GM11168 (cell line): ENCODE data around the gene VPS35.
"Not testable (repeated sequence)": the region's sequence is repeated elsewhere in the genome, so short reads cannot be mapped to it uniquely, and the experiment has no call there.

ENCODE experiments used
- in situ Hi-C: fragments of 300-500 bp; cut with MboI; formaldehyde crosslinking; loops from one replicate; pipeline ENCODE4 v1.12.0; 2022; ENCODE audit warnings: low sequenced_read_pairs; ENCODE audit not compliant: unreplicated experiment

Gene VPS35

DNA sequence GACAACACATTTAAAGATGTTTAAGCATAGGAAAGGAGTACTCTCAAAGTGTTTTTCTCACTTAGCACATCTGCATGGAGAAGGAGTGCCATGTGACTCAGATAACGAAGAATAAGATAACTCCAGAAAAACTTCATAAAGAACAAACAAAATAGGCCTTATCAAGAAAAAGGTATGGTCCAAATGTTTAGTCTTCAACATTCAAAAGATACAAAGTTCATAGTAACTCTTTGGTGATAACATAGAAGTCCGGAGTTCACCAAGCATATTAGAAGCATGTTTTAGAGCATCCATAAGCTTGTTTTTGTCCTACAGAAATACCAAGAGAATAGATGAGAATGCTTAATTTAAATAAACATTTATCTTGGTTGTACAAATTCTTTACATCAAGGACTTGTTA, 7.1 kb downstream of the VPS35 start:
- in situ Hi-C loops = not testable (repeated sequence)

DNA sequence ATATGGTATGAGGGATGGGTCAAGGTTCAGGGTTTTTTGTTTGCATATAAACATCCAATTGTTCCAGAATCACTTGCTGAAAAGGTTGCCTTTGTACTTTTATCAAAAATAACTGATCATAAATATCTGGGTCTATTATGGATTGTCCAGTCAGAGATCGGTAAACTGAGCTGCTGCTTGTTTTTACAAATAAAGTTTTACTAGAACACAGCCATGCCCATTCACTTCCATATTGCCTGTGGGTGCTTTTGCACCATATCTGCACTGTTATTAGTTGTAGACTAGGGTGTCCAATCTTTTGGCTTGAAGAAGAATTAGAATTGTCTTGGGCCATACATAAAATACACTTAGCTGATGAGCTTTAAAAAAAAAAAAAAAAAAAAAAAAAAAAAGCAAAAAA, 11.0 kb downstream of the VPS35 start:
- in situ Hi-C loops = loop anchor here (10.0 kb wide), 1 partner anchor 257 kb away; no protein-coding TSS in a partner anchor

DNA sequence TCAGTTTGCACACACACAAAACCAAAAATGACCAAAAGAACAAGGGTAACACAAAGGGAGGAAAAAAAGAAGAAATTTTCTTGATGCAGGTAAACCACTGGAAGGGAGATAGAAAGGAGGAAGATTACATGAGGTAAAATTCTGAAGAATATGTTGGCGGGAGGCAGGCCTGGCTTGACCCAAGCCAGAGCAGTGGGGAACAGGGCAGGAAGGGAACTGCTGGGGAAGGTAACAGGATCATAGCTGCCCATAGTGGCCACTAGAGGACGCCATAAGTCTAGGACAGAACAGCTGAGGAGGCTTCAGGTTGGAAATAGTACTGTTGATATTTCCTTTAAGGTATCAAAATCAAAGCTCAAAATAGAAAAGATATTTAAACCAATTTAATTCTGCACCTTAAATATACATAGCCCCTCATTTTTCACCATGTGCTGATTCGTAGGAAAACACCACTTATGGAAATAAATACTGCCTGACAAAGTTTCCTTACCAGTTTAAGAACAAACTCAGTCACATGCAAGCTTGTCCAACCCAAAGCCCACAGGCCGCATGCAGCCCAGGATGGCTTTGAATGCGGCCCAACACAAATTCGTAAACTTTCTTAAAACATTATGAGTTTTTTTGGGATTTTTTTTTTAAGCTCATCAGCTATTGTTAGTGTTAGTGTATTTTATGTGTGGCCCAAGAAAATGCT, 15.5 kb downstream of the VPS35 start:
- in situ Hi-C loops = loop anchor here (10.0 kb wide), 1 partner anchor 261 kb away; no protein-coding TSS in a partner anchor

DNA sequence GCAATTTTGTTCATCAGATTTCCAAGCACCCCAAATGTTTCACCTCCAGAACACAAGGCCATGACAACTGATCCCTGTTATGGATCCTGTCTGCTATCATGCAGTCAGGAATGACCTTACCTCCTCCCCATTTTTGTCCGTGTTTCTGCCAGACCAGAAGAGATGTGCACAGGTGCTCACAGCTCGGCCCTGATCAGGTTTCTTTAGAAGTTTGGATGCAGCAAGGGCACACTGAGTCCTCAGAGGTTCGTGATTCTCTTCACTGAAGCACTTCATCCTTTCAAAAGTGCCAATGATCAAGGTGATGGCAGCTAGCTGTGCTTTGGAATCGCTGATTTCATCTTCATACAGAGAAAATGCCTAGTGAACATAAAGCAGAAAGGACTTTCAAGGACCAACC, 26.9 kb downstream of the VPS35 start:
- in situ Hi-C loops = no loop called here

DNA sequence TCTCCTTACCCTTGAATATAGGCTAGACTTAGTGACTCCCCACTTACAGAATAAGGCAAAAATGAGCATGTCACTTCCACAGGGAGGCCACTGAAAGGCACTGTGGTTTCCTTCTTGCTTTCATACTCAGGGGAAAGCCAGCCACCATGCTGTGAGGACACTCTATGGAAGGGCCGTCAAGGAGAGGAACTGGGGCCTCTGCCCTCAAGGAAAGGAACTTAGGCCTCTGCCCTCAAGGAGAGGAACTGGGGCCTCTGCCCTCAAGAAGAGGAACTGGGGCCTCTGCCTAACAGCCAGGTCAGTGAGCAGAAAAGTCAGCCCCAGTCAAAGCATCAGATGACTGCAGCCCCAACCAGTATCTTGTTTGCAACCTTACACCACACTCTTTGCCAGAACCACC, 30.1 kb downstream of the VPS35 start:
- in situ Hi-C loops = no loop called here

DNA sequence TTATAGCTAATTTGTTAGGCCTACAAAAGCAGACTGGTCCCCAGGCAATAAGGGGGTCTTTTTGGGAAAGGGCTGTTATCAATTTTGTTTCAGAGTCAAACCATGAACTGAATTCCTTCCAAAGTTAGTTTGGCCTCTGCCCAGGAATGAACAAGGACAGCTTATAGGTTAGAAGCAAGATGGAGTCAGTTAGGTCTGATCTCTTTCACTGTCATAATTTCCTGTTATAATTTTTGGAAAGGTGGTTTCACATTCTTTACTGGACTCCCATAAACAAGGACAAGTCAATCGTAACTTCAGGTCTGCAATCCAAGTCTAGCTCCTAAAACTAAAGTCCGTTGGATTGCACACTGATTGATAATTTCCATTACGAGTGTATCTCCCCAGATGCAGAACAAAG, 37.7 kb downstream of the VPS35 start:
- in situ Hi-C loops = no loop called here

DNA sequence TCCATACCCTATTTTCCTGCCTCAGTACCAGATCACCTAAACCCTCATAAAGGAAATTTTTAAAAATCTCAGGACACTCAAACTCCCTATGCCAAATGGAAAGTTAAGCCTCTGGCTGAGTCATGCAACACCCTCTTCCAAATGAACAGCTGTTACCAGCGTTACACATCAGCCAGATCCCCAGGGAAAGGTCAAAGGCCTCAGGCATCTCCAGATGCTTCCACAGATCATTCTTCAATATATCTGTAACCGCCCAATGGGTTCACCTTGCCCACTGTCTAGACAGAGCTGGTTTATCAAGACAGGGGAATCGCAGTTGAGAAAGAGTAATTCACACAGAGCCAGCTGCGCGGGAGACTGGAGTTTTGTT, 38.7 kb downstream of the VPS35 start:
- in situ Hi-C loops = no loop called here

DNA sequence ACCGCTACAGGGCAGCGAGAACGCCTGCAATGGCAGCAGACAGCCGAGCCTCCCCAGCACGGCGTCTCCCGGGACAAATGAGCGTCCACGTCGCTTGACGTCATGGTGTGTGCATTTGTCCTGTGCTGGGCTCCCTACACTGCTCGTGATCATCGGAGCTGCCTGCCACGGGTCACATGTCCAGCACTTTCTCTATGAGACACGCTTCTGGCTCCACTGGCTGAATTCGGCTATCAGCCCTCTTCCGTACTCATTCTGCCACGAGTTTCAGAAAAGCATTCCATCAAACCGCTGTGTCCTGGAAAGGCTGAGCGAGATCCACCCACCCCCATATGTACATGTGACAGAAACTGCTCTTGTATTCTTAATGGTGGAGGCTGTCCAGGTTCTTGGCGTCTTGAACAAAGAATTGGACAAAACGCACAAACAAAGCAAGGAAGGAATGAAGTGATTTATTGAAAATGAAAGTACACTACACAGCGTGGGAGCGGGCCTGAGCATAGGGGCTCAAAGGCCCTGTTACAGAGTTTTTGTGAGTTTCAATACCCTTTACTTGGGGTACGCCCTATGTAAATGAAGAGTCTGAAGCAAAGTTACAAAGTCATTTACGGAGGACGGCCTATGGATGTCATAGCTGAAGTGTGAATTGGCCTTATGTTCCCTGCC, 39.3 kb downstream of the VPS35 start:
- in situ Hi-C loops = no loop called here

DNA sequence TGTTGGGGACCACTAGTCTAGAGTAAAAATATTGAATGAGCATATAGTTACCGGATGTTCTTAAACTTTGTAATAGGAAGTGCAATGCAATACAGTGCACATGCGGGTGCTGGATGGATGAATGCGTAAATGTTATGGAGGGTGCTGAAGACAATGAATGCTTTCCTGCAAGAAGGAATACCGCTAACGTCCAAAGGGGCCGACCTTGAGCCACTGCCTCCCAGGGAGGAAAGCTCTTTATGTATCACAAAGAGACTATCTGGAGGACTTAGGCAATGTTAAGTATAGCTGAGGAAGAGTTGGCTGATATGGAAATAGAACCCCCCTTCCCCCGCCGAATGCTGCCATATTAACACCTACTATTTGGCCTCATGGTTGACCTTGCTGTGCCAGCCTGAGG, 40.3 kb downstream of the VPS35 start:
- in situ Hi-C loops = no loop called here

DNA sequence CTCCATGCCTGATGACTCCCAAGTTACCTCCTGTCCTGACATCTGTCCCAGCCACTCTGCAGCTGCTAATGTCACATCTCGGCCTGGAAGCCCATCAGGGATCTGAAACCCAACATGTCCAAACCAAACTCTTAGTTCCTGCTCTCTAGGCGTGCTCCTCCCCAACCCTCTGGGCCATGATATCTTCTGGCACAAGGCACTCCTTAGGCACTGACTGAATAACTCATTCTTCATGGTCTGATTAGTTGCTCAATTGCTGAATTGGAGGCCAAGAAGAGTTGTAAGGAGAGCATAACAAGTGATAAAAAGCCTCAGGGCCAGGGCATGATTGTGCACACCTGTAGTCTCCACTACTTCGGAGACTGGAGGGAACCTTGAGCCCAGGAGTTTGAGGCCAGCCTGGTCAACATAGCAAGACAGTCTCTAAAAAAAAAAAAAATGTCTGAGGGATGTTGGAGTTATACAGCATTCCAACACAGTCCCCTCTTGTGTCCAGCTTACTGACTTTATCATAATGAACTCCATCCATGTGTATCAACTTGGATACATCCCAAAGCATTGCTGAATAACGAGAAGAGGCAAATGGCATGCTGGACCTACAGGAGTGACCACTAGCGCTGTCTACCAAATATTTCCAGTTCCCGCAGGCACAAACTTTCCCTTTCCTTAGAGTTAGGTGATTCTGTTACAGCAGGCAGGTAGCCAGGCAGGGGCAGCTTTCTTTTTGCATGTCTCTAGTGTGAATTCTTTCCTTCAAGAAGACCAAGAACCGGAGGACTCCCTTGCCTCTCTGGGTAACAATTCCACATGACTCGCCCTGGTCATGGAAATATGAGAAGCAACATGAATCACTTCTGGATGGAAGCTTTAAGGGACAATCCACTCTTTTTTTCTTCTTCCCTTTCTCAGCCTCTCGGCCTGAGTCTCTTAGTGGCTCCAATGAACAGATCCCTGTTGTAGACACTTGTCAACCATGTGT, 49.7 kb downstream of the VPS35 start:
- in situ Hi-C loops = no loop called here

DNA sequence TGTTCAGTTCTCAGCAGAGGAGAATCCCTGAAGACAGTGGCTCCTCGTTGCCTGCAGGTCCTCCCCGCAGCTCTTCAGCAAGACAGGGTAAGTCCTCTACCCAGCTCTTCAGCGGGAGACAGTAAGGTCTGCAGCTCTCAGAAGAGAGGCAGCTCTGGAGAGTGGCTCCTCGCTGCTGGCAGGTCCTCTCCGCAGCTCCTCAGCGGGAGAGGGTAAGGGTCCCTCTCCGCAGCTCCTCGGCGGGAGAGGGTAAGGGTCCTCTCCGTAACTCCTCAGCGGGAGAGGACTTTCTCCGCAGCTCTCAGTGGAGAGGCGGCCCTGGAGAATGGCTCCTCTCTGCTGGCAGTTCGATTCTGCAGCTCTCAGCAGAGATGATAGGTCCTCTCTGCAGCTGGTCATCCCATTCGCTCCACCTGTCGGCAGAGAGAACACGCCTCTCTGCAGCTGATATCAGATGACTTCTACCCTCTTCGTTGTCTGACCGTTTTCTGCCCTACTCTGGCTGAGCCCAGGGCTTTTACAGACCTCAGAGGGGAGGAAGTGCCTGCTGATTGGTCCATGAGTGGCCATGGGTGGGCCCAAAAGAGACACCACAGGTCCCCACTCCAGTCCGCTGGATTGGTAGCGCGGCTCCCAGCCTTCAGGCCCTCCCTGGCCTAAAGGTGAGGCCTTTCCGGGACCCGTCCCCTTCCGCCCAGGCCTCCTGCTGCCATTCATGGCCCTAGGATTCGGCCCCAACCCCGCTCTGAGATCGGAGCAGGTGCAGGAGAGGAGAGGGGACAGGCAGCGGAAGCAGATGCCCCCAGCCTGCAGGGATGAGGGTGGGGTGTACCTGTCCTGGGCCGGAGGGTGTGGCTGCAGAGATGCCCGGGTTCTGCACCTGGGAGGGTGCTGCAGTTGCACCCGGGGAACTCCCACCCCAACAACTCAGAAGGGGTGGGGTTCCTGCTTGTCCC, 55.9 kb downstream of the VPS35 start:
- in situ Hi-C loops = no loop called here

DNA sequence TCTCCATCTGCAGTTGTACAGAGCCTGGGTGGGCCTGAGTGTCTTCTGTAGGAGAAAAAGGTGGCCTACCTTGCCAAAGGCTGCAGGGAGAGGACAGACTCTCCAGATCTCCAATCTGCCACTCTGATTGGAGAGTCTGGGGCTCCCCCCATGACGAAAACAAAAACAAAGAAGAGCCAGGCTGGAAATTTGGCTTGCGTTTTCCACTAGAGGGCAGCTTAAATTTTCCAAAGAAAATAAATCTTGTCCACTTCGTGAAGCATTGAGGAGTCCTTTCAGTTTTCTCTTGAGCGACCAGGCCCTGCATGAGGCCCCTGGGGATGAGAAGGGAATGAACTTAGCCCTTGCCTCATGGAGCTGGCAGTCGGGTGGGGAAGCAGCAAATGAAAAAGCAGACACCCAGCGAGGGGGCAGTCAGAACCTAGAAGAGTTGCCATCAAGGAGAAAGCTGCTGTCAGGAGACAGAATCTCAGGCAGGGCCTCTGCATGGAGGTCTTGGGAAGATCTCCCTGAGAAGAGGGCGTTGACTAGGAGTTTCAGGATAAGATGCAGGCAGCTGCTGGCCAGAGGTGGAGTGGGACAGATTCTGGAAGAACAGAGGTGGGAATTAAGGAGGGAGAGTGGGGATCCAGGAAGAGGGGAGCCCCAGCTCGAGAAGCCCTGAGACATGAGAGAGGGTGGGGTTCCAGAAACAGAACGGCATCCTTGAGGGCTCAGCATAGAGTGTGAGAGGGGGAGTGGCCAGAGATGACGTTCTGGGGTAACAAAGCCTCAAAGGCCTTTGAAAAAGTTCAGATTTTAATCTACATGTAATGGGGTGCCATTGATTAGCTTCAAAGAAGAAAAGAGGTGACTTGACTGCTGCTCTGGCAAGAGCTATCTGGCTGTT, 59.4 kb downstream of the VPS35 start:
- in situ Hi-C loops = no loop called here

DNA sequence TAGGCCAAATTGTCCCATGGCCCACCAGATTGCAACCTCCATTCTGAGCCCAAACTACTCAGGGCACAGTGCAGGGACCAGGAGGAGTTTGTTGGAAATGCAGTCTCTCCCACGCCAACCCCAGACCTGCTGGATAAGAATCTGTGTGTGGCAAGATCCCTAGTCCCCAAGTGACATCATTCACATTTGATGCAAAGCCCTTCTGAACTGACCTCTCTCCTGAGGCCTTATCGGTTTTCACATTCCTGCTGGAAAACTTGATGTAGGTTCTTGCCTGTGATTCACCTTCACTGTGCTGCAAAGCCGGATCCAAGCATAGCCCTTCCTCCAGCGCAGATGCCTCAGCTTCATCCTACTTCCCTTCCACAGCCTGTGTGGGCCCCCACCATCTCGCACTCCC, 61.2 kb downstream of the VPS35 start:
- in situ Hi-C loops = no loop called here

DNA sequence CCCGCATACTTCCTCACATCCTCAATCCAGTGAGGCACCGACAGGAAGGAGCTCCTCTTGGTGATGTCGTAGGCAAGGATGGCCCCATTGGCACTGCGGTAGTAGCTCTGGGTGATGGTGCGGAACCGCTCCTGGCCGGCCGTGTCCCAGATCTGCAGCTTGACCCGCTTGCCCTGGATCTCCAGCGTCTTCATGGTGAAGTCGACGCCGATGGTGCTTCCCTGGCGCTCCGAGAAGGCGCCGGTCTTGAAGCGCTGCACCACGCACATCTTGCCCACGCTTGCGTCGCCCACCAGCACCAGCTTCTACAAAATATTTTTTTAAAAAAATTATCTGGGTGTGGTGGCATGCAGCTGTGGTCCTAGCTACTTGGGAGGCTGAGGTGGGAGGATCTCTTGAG, 62.3 kb downstream of the VPS35 start:
- in situ Hi-C loops = not testable (repeated sequence)

DNA sequence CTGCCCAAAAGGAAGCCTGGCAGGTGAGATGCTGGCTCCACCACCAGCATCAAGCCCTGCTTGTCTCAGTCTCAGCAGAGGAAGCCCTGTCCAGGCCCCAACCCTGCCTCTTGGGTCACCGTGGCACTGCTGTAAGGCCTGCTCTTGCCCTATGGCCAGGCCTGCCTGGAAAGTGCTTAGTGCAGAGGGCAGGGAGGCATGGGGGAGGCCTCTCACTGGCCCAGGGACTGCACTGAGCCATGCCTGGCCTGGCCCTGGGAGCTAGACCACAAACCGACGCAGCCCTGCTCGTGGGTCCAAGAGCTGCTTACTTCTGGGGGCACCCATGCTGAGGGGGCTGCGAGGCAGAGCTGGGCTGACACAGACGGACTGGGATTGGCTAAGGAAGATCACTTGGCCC, 64.1 kb downstream of the VPS35 start:
- in situ Hi-C loops = not testable (repeated sequence)

DNA sequence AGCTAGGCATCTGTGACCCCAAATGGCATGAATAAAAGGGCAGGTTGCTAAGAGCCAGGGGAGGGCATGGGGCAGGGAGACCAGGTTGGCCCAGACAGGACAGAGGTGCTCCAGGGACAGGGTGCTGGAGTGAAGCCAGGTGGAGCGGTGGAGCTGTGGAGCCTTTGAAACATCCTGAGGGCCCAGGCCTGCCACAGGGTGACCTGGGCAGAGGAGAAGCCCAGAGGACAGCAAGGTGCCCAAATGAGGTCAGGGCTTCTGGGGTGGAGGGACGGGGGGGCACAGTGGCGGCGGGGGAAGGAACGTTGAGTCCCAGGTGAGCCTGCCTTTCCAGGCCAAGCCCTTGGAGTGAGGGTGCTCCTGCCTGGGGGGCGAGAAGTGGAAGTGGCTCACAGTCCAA, 65.3 kb downstream of the VPS35 start:
- in situ Hi-C loops = not testable (repeated sequence)

DNA sequence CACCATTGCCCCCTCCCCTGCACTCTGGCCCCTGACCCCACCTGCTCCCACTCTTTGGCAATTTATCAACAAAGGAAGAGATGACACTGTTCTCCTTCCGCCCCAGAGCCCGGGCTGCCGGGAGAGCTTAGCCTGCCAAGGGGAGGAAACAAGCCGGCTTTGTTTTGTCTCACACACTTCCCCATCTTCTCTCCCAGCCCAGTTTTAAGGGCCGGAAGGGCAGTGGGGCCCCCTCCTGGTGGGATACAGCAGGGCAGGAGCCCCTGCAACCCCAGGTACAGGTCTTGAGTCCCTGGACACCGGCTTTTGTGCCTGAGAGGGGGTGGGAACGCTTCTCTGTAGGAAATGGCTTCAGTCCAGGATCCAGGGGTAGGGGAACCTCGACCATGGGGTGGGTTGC, 65.7 kb downstream of the VPS35 start:
- in situ Hi-C loops = not testable (repeated sequence)

DNA sequence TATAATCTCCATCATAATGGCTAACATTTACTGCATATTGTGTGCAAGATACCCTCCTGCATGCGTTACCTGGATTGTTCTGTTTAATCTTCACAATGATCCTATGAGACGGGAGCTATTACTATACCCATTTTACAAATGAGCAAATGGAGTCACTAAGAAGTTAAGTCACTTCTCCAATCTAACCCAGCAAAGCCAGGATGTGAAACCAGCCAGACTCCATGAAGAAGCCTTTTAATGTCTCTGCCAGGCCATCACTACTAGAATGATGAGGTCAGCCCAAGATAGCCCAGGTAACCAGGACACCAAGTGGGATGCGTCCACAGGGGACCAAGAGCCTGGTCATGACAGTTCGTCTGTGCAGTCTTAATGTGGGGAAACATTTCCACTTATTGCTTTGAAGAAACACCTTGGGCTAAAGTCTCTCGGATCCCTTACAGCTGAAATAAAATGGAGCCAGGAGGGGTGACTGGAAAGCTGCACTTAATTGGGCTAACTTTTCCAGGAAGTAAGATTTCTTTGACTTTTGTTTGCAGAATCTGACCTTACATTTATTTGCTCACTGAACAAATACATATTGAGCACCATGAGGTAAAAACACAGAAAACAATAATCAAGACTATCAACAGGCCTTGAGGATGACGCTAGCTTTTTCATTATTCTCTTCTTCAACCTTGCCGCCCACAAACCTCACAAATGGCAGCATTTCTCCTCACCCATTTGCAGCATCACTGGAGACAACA, 66.9 kb downstream of the VPS35 start:
- in situ Hi-C loops = no loop called here
